DOHH2 (cell line): ENCODE measurements around the gene GJC2.

Experiments
- EZH2phosphoT487 ChIP-seq: fragments of 200-600 bp; sonication (generic); IDR thresholded peaks from 2 replicates; pipeline ENCODE4 v1.6.1; 2017; ENCODE audit warnings: borderline replicate concordance, mild to moderate bottlenecking, antibody characterized with exemption, low read length, moderate library complexity, mixed read lengths
- TF ChIP-seq, protein P1 (sequence below): fragments of 200-600 bp; sonication (generic); IDR thresholded peaks from one replicate; pipeline ENCODE4 v1.5.1; 2014; ENCODE audit warnings: antibody characterized with exemption, mild to moderate bottlenecking, low read depth, low read length; ENCODE audit not compliant: poor library complexity, severe bottlenecking

- TF ChIP-seq, protein P1, sequence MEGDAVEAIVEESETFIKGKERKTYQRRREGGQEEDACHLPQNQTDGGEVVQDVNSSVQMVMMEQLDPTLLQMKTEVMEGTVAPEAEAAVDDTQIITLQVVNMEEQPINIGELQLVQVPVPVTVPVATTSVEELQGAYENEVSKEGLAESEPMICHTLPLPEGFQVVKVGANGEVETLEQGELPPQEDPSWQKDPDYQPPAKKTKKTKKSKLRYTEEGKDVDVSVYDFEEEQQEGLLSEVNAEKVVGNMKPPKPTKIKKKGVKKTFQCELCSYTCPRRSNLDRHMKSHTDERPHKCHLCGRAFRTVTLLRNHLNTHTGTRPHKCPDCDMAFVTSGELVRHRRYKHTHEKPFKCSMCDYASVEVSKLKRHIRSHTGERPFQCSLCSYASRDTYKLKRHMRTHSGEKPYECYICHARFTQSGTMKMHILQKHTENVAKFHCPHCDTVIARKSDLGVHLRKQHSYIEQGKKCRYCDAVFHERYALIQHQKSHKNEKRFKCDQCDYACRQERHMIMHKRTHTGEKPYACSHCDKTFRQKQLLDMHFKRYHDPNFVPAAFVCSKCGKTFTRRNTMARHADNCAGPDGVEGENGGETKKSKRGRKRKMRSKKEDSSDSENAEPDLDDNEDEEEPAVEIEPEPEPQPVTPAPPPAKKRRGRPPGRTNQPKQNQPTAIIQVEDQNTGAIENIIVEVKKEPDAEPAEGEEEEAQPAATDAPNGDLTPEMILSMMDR, result no peak
- no peak for TF ChIP-seq EZH2phosphoT487
These were observed 43.0 kb upstream of the GJC2 start for GRCh38 chr1:228106800-228107054.
